GM23338 (cell line): Measurements from ENCODE around the gene ANO1. TPM values are rescaled to one million over a fixed set of nuclear protein-coding genes. Genes with fewer than 3 reads are reported as not detected.

Experiments
- ATAC-seq: fragments of 200-7000 bp; cut with Tn5 transposase; 3 replicates; pipeline ENCODE4 v1.9.1; 2020
- DNase-seq: peaks from one replicate; pipeline ENCODE4 v3.0.0-alpha.2; 2015; ENCODE audit warnings: low spot score
- H2AFZ ChIP-seq: fragments of 200-600 bp; sonication (generic); 2 replicates; pipeline ENCODE4 v1.8.0; 2016; ENCODE audit warnings: antibody characterized with exemption, mild to moderate bottlenecking, moderate library complexity
- H3F3A ChIP-seq: fragments of 200-600 bp; sonication (generic); replicated peaks from 2 replicates; pipeline ENCODE4 v1.8.0; 2017; ENCODE audit warnings: antibody characterized with exemption, mixed run types, low read depth
- H3K27ac ChIP-seq: fragments of 200-600 bp; sonication (generic); 2 replicates; pipeline ENCODE4 v1.6.1; 2016; ENCODE audit warnings: low read depth
- H3K27me3 ChIP-seq: fragments of 200-600 bp; sonication (generic); 2 replicates; pipeline ENCODE4 v1.8.0; 2016; ENCODE audit warnings: mild to moderate bottlenecking, mixed run types, moderate library complexity; ENCODE audit not compliant: insufficient read depth
- H3K36me3 ChIP-seq: fragments of 200-600 bp; sonication (generic); 2 replicates; pipeline ENCODE4 v1.8.0; 2016; ENCODE audit warnings: mild to moderate bottlenecking; ENCODE audit not compliant: insufficient read depth
- H3K4me1 ChIP-seq: fragments of 200-600 bp; sonication (generic); 2 replicates; pipeline ENCODE4 v1.8.0; 2016; ENCODE audit warnings: mild to moderate bottlenecking, moderate library complexity; ENCODE audit not compliant: insufficient read depth
- H3K4me2 ChIP-seq: fragments of 200-600 bp; sonication (generic); 2 replicates; pipeline ENCODE4 v1.7.1; 2017; ENCODE audit warnings: mixed run types
- H3K4me3 ChIP-seq: fragments of 200-600 bp; sonication (generic); 2 replicates; pipeline ENCODE4 v1.6.1; 2016; ENCODE audit warnings: mixed run types
- H3K79me2 ChIP-seq: fragments of 200-600 bp; sonication (generic); replicated peaks from 2 replicates; pipeline ENCODE4 v1.8.0; 2017; ENCODE audit warnings: mild to moderate bottlenecking; ENCODE audit not compliant: insufficient read depth
- H3K9me2 ChIP-seq: fragments of 200-600 bp; sonication (generic); 2 replicates; pipeline ENCODE4 v1.8.0; 2017; ENCODE audit not compliant: insufficient read depth
- H4K20me1 ChIP-seq: fragments of 200-600 bp; sonication (generic); replicated peaks from 2 replicates; pipeline ENCODE4 v1.8.0; 2017; ENCODE audit warnings: mild to moderate bottlenecking; ENCODE audit not compliant: insufficient read depth
- H3K27ac Mint-ChIP-seq: 2 replicates; pipeline ENCODE4 v1.8.0; 2020; ENCODE audit warnings: inconsistent platforms, mild to moderate bottlenecking, moderate library complexity, mixed read lengths
- H3K27me3 Mint-ChIP-seq: 3 replicates; pipeline ENCODE4 v1.8.0; 2022; ENCODE audit warnings: low read depth, mild to moderate bottlenecking, moderate library complexity, mixed read lengths, inconsistent platforms; ENCODE audit not compliant: insufficient read depth, poor library complexity
- H3K36me3 Mint-ChIP-seq: 3 replicates; pipeline ENCODE4 v1.8.0; 2021; ENCODE audit warnings: low read depth, mild to moderate bottlenecking, inconsistent platforms, moderate library complexity, mixed read lengths
- H3K4me1 Mint-ChIP-seq: 3 replicates; pipeline ENCODE4 v1.8.0; 2020; ENCODE audit warnings: mild to moderate bottlenecking, inconsistent platforms, mixed read lengths
- H3K4me3 Mint-ChIP-seq: 3 replicates; pipeline ENCODE4 v1.8.0; 2021; ENCODE audit warnings: moderate library complexity, mild to moderate bottlenecking, inconsistent platforms, mixed read lengths
- H3K9me3 Mint-ChIP-seq: 3 replicates; pipeline ENCODE4 v1.8.0; 2020; ENCODE audit warnings: moderate library complexity, mild to moderate bottlenecking, inconsistent platforms, mixed read lengths
- ZNF114 ChIP-seq: fragments of 250-450 bp; sonication (Bioruptor Pico); IDR thresholded peaks from 2 replicates; pipeline ENCODE4 v1.5.0; 2020; ENCODE audit warnings: mild to moderate bottlenecking, moderate library complexity
- polyA plus RNA-seq: library from polyadenylated mRNA; unstranded; fragments of >200 nt; fragmentation: Nextera tagmentation; extraction: Ambion mirVana; gene quantifications from 2 replicates; pipeline ENCODE4 v1.2.1, GENCODE V29; 2016
- total RNA-seq: library from RNA; depleted of rRNA; stranded (reverse); fragments of >200 nt; shearing (Covaris generic); gene quantifications from 2 replicates; pipeline ENCODE4 v1.2.3, GENCODE V29; 2014
- TF ChIP-seq, protein P1 (sequence below): fragments of 250-450 bp; sonication (Bioruptor Pico); IDR thresholded peaks from 2 replicates; pipeline ENCODE4 v1.5.0; 2020; ENCODE audit warnings: mild to moderate bottlenecking, moderate library complexity
- TF ChIP-seq, protein P2 (sequence below): IDR thresholded peaks from 2 replicates; pipeline ENCODE4 v1.6.1; 2016; ENCODE audit warnings: antibody characterized with exemption
- TF ChIP-seq, protein P3 (sequence below), 2 experiments: fragments of 200-600 bp in 1 of 2; sonication (generic) in 1 of 2; conservative IDR thresholded peaks; 2 replicates each; pipeline versions ENCODE4 v1.5.1 to v1.6.1; 2016 to 2017; ENCODE audit warnings: antibody characterized with exemption in 2 of 2, low read depth in 2 of 2, mild to moderate bottlenecking in 2 of 2, moderate library complexity in 1 of 2

ANO1 gene
- total and polyA plus RNA-seq, 2 experiments from 2014 or later: 1.4 to 3.4 TPM

DNA sequence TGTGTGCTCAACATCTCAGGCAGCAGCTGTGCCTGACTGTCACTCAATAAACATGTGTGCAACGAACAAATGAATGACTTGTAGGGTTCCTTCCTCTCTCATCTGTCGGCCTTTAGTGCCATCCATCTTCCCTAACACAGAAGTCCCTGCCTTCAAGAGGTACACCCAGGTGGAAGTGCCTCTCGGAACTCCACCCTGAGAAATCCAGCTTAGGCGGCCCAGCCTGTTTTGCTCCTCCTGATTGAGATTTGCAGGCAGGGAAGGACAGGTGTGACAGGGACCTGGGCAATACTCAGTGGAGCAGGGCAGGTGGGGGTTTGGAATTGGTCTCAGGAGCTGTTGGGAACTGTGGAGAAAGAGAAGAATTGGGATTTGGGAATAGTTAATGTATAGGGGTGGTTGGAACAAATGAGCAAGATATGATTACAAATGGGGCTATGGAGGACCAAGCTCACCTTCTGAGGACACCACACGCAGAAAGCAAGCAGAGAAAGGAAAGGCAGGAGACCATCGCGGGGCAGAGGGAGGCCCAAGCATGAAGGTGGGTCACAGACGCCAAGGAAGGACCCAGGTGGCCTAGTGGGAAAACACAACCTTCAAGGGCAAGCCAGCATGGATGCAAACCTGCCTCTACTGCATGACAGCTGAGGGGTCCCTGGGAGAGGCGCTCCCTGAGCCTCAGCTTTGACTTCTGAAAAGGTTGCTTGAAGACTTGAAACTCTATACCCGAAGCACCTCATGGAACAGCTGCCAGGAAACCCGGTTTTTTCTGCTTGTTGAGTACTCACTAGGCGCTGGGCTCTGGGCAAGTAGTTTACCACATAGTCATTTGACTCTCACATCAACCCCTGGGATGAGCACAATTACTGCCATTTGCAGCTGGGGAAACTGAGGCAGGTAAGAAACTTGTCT lies 40.9 kb upstream of the ANO1 start:
- H3K9me2 ChIP-seq: no peaks in the 10 kb centered on the region
- Mint-ChIP-seq H3K9me3 (peaks cover 46% of the 10 kb centered on the region), H3K4me1 (peaks cover 6% of the 10 kb centered on the region; the same call in 1 of the 3 replicates), H3K36me3 (peaks cover 24% of the 10 kb centered on the region), H3K4me3 (no peak overlapping the region), H3K27me3 (peaks cover 3% of the 10 kb centered on the region), H3K27ac (no peak overlapping the region)
- no peaks in the 10 kb centered on the region for H3K4me1 ChIP-seq
- H3K27ac ChIP-seq: no peak overlapping the region
- H4K20me1 ChIP-seq: no peaks in the 10 kb centered on the region; the same call in 1 of the 2 replicates
- no peak for ATAC-seq
- DNase-seq: no peak
- H3K36me3 ChIP-seq: no peaks in the 10 kb centered on the region
- H3K27me3 ChIP-seq: no peaks in the 10 kb centered on the region
- H3K79me2 ChIP-seq: no peaks in the 10 kb centered on the region
- no peak overlapping the region for H2AFZ ChIP-seq
- no peaks in the 10 kb centered on the region for H3F3A ChIP-seq
- H3K4me3 ChIP-seq: no peak overlapping the region
- TF ChIP-seq, protein P1, sequence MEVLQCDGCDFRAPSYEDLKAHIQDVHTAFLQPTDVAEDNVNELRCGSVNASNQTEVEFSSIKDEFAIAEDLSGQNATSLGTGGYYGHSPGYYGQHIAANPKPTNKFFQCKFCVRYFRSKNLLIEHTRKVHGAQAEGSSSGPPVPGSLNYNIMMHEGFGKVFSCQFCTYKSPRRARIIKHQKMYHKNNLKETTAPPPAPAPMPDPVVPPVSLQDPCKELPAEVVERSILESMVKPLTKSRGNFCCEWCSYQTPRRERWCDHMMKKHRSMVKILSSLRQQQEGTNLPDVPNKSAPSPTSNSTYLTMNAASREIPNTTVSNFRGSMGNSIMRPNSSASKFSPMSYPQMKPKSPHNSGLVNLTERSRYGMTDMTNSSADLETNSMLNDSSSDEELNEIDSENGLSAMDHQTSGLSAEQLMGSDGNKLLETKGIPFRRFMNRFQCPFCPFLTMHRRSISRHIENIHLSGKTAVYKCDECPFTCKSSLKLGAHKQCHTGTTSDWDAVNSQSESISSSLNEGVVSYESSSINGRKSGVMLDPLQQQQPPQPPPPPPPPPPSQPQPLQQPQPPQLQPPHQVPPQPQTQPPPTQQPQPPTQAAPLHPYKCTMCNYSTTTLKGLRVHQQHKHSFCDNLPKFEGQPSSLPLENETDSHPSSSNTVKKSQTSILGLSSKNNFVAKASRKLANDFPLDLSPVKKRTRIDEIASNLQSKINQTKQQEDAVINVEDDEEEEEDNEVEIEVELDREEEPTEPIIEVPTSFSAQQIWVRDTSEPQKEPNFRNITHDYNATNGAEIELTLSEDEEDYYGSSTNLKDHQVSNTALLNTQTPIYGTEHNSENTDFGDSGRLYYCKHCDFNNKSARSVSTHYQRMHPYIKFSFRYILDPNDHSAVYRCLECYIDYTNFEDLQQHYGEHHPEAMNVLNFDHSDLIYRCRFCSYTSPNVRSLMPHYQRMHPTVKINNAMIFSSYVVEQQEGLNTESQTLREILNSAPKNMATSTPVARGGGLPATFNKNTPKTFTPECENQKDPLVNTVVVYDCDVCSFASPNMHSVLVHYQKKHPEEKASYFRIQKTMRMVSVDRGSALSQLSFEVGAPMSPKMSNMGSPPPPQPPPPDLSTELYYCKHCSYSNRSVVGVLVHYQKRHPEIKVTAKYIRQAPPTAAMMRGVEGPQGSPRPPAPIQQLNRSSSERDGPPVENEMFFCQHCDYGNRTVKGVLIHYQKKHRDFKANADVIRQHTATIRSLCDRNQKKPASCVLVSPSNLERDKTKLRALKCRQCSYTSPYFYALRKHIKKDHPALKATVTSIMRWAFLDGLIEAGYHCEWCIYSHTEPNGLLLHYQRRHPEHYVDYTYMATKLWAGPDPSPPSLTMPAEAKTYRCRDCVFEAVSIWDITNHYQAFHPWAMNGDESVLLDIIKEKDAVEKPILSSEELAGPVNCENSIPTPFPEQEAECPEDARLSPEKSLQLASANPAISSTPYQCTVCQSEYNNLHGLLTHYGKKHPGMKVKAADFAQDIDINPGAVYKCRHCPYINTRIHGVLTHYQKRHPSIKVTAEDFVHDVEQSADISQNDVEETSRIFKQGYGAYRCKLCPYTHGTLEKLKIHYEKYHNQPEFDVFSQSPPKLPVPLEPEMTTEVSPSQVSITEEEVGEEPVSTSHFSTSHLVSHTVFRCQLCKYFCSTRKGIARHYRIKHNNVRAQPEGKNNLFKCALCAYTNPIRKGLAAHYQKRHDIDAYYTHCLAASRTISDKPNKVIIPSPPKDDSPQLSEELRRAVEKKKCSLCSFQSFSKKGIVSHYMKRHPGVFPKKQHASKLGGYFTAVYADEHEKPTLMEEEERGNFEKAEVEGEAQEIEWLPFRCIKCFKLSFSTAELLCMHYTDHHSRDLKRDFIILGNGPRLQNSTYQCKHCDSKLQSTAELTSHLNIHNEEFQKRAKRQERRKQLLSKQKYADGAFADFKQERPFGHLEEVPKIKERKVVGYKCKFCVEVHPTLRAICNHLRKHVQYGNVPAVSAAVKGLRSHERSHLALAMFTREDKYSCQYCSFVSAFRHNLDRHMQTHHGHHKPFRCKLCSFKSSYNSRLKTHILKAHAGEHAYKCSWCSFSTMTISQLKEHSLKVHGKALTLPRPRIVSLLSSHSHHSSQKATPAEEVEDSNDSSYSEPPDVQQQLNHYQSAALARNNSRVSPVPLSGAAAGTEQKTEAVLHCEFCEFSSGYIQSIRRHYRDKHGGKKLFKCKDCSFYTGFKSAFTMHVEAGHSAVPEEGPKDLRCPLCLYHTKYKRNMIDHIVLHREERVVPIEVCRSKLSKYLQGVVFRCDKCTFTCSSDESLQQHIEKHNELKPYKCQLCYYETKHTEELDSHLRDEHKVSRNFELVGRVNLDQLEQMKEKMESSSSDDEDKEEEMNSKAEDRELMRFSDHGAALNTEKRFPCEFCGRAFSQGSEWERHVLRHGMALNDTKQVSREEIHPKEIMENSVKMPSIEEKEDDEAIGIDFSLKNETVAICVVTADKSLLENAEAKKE (CRISPR knock-in tag): no peak
- TF ChIP-seq, protein P2, sequence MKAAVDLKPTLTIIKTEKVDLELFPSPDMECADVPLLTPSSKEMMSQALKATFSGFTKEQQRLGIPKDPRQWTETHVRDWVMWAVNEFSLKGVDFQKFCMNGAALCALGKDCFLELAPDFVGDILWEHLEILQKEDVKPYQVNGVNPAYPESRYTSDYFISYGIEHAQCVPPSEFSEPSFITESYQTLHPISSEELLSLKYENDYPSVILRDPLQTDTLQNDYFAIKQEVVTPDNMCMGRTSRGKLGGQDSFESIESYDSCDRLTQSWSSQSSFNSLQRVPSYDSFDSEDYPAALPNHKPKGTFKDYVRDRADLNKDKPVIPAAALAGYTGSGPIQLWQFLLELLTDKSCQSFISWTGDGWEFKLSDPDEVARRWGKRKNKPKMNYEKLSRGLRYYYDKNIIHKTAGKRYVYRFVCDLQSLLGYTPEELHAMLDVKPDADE: no peak
- TF ChIP-seq ZNF114 (CRISPR knock-in tag): no peak
- TF ChIP-seq, protein P3, sequence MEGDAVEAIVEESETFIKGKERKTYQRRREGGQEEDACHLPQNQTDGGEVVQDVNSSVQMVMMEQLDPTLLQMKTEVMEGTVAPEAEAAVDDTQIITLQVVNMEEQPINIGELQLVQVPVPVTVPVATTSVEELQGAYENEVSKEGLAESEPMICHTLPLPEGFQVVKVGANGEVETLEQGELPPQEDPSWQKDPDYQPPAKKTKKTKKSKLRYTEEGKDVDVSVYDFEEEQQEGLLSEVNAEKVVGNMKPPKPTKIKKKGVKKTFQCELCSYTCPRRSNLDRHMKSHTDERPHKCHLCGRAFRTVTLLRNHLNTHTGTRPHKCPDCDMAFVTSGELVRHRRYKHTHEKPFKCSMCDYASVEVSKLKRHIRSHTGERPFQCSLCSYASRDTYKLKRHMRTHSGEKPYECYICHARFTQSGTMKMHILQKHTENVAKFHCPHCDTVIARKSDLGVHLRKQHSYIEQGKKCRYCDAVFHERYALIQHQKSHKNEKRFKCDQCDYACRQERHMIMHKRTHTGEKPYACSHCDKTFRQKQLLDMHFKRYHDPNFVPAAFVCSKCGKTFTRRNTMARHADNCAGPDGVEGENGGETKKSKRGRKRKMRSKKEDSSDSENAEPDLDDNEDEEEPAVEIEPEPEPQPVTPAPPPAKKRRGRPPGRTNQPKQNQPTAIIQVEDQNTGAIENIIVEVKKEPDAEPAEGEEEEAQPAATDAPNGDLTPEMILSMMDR (conservative IDR thresholded peaks at IDR 0.05; ENCODE audit: low read depth in 2 of 2): no peak
- H3K4me2 ChIP-seq: no peak overlapping the region
